ENCODE results near the gene ZNF664.

ZNF664 gene

GRCh38 chr12:123939716-123940626 is 33.0 kb upstream of the ZNF664 start:
- Histone ChIP-seq H3K4me1 (ENCODE audit: low read length) (peaks cover 12% of the 10 kb centered on the region), H3K9ac (ENCODE audit: low read length) (no peak overlapping the region), H3K27ac (ENCODE audit: low read length) (no peak overlapping the region), H3K27me3 (ENCODE audit: low read depth, low read length) (no peaks in the 10 kb centered on the region), H3K79me2 (ENCODE audit: low read length) (no peaks in the 10 kb centered on the region), H2AFZ (ENCODE audit: low read depth, low read length) (no peak overlapping the region), H3K4me2 (ENCODE audit: low read length) (no peak overlapping the region), H3K36me3 (replicated peaks; ENCODE audit: low read depth, low read length) (peaks cover 5% of the 10 kb centered on the region), H4K20me1 (ENCODE audit: insufficient read depth, low read length) (no peaks in the 10 kb centered on the region), H3K4me3 (ENCODE audit: low read length) (no peak overlapping the region), H3K9me3 (ENCODE audit: insufficient read depth, low read length) (no peaks in the 10 kb centered on the region)
- no peak for TF ChIP-seq EZH2phosphoT487 (IDR thresholded peaks at IDR 0.05; ENCODE audit: low read depth)
- no peak for TF ChIP-seq CTCF (IDR thresholded peaks at IDR 0.05; ENCODE audit: low read depth, low read length)

DNA sequence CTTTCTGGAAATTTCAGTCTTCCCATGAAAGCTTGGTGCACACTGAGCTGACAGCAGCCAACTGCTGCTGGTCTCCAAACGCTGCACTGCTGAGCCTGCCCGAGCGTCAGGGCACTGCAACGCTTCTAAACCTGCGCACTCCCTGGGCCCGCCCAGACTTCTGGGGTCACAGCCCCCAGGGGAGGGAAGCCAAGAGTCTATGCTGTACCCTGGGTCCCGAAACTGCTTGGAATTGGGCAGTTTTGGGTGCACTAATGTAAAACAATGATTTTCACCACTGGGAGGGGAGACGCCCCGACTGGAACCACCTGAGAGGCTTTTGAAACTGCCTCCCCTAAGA is 32.4 kb upstream of the ZNF664 start:
- Histone ChIP-seq H3K4me2 (ENCODE audit: low read length) (no peak overlapping the region), H3K4me3 (ENCODE audit: low read length) (no peak overlapping the region), H3K27ac (ENCODE audit: low read length) (no peak overlapping the region), H3K36me3 (replicated peaks; ENCODE audit: low read depth, low read length) (peaks cover 5% of the 10 kb centered on the region), H3K79me2 (ENCODE audit: low read length) (no peaks in the 10 kb centered on the region), H3K9me3 (ENCODE audit: insufficient read depth, low read length) (no peaks in the 10 kb centered on the region), H3K4me1 (ENCODE audit: low read length) (peaks cover 12% of the 10 kb centered on the region), H4K20me1 (ENCODE audit: insufficient read depth, low read length) (no peaks in the 10 kb centered on the region), H3K27me3 (ENCODE audit: low read depth, low read length) (no peaks in the 10 kb centered on the region), H3K9ac (ENCODE audit: low read length) (no peak overlapping the region), H2AFZ (ENCODE audit: low read depth, low read length) (no peak overlapping the region)
- no peak for TF ChIP-seq EZH2phosphoT487 (IDR thresholded peaks at IDR 0.05; ENCODE audit: low read depth)
- TF ChIP-seq CTCF (IDR thresholded peaks at IDR 0.05; ENCODE audit: low read depth, low read length), result no peak

DNA sequence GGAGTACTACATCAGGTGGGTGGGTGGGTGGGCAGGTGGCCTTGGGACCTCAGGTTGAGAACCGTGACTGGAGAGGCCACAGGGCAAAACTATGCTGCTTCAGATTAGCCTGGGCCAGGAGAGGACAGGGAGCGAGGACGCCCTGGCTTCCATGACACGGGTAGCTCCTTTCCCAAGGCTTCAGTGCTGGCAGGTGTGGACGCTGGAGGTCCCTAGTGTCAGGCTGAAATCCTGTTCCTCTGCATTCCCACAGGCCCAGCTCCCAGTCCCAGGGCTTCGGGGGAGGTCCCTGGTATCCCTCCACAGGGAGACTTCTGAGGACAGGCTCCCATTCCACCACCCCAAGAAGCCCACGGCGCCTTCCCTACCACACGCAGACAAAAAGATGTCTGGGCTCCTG is 32.0 kb upstream of the ZNF664 start:
- H3K9me3 ChIP-seq (ENCODE audit: insufficient read depth, low read length), result no peaks in the 10 kb centered on the region
- H3K36me3 ChIP-seq (replicated peaks; ENCODE audit: low read depth, low read length), result peaks cover 5% of the 10 kb centered on the region
- no peak overlapping the region for H3K4me2 ChIP-seq (ENCODE audit: low read length)
- H3K9ac ChIP-seq (ENCODE audit: low read length), result no peak overlapping the region
- no peak overlapping the region for H3K4me3 ChIP-seq (ENCODE audit: low read length)
- no peaks in the 10 kb centered on the region for H4K20me1 ChIP-seq (ENCODE audit: insufficient read depth, low read length)
- H3K79me2 ChIP-seq (ENCODE audit: low read length), result no peaks in the 10 kb centered on the region
- no peak overlapping the region for H3K27ac ChIP-seq (ENCODE audit: low read length)
- no peaks in the 10 kb centered on the region for H3K27me3 ChIP-seq (ENCODE audit: low read depth, low read length)
- peaks cover 12% of the 10 kb centered on the region for H3K4me1 ChIP-seq (ENCODE audit: low read length)
- no peak overlapping the region for H2AFZ ChIP-seq (ENCODE audit: low read depth, low read length)
- TF ChIP-seq EZH2phosphoT487 (IDR thresholded peaks at IDR 0.05; ENCODE audit: low read depth) (no peak), CTCF (IDR thresholded peaks at IDR 0.05; ENCODE audit: low read depth, low read length) (no peak)

DNA sequence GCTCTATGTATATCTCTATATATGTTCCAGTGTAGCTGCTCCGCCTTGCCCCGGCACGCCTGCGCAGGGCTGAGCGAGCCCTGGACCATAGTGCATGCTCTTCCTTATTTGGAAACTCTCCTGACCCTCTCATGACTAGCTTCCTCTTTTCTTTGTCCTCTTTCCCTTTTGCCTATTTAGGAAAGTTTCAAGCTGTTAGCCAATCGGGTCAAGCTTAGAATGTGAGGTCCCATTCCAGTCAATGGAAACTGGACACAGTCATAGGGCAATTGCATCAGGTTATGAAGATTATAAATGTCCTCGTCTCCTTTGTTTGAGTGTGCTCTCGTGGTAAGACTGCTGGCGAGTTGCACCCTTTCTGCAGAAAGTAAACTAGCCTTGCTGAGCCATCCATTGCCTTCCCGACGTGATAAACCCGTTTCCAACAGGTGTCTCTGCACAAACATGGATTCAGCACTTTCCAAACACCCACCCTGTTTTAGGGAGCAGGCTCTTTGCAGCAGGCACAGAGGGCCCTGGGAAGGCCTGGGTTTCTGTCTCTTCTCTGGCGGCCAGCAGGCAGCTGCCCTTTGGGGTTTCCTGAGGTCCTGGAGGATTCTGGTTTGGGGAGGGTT is 31.3 kb upstream of the ZNF664 start:
- Histone ChIP-seq H3K79me2 (ENCODE audit: low read length) (no peaks in the 10 kb centered on the region), H2AFZ (ENCODE audit: low read depth, low read length) (no peak overlapping the region), H3K9me3 (ENCODE audit: insufficient read depth, low read length) (no peaks in the 10 kb centered on the region), H3K36me3 (replicated peaks; ENCODE audit: low read depth, low read length) (peaks cover 5% of the 10 kb centered on the region), H3K4me1 (ENCODE audit: low read length) (peaks cover 12% of the 10 kb centered on the region), H3K9ac (ENCODE audit: low read length) (no peak overlapping the region), H3K4me3 (ENCODE audit: low read length) (no peak overlapping the region), H3K4me2 (ENCODE audit: low read length) (no peak overlapping the region), H3K27me3 (ENCODE audit: low read depth, low read length) (no peaks in the 10 kb centered on the region), H3K27ac (ENCODE audit: low read length) (no peak overlapping the region), H4K20me1 (ENCODE audit: insufficient read depth, low read length) (no peaks in the 10 kb centered on the region)
- no peak for TF ChIP-seq CTCF (IDR thresholded peaks at IDR 0.05; ENCODE audit: low read depth, low read length)
- TF ChIP-seq EZH2phosphoT487 (IDR thresholded peaks at IDR 0.05; ENCODE audit: low read depth), result no peak
